ENCODE results near the gene SMIM8. TPM values are rescaled to one million over a fixed set of nuclear protein-coding genes. Genes with fewer than 3 reads are reported as not detected.

Gene SMIM8
- total and polyA plus RNA-seq, 12 donors = 4.3 to 17.7 (median 9.1) TPM

DNA sequence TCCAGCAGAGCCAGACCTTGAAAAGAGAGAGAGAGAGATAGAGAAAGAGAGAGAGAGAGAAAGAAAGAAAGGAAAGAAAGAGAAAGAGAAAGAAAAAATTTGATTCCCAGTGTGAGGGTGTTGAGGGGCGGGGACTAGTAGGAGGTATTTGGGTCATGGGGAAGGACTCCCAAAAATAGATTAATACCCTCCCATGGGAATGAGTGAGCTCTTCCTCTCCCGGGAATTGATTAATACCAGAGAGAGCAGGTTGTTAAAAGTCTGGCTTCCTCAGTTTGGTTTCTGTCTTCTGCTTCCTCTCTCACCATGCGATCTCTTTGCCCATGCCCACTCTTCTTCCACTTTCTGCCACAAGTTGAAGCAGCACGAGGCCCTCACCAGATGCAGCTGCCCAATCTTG, 56.6 kb downstream of the SMIM8 start:
- H3K9me3 ChIP-seq (replicated peaks in 1 of 3) = no peaks in the 10 kb centered on the region
- no peaks in the 10 kb centered on the region for H3K27me3 ChIP-seq
- no peaks in the 10 kb centered on the region for H3K36me3 ChIP-seq (replicated peaks in 1 of 2)
- DNase-seq = peak in 1 of 7 donors; percentile 14
- no peaks in the 10 kb centered on the region for H3K4me1 ChIP-seq (replicated peaks in 1 of 2)
- intact Hi-C loops (cut with DNase I) = no loop called here
- TF ChIP-seq, protein P1, sequence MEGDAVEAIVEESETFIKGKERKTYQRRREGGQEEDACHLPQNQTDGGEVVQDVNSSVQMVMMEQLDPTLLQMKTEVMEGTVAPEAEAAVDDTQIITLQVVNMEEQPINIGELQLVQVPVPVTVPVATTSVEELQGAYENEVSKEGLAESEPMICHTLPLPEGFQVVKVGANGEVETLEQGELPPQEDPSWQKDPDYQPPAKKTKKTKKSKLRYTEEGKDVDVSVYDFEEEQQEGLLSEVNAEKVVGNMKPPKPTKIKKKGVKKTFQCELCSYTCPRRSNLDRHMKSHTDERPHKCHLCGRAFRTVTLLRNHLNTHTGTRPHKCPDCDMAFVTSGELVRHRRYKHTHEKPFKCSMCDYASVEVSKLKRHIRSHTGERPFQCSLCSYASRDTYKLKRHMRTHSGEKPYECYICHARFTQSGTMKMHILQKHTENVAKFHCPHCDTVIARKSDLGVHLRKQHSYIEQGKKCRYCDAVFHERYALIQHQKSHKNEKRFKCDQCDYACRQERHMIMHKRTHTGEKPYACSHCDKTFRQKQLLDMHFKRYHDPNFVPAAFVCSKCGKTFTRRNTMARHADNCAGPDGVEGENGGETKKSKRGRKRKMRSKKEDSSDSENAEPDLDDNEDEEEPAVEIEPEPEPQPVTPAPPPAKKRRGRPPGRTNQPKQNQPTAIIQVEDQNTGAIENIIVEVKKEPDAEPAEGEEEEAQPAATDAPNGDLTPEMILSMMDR (IDR thresholded peaks at IDR 0.05) = no peak
- TF ChIP-seq POLR2A (IDR thresholded peaks at IDR 0.05) = no peak
- H3K27ac ChIP-seq = no peak overlapping the region
- 55 to 68% (median 62%) methylated on average over 4 of the region's 4 CpGs for WGBS, 4 donors
- peak overlapping the region in 1 of 4 donors; percentile 17 for H3K4me3 ChIP-seq

DNA sequence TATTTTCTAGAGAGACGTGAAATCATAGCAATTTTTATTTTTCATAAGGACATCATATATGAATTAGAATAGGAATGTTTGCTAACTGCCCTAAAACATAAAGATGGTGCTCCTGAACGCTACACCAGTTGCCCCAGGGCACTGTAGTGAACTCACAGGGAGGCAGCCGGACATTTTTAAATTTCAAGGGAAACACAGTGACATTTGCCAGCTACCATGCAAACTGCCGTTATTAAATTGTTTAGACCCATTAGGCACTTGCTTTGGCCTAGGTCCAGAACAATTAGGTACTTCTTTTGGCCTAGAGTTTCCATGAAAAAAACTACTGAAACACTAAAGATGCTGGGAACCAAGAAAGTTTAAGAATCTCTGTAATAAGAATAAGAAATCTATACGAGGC, 60.5 kb downstream of the SMIM8 start:
- Histone ChIP-seq H3K36me3 (replicated peaks in 1 of 2) (no peaks in the 10 kb centered on the region), H3K27ac (no peak overlapping the region), H3K27me3 (no peaks in the 10 kb centered on the region), H3K4me1 (replicated peaks in 1 of 2) (no peaks in the 10 kb centered on the region), H3K4me3 (no peak overlapping the region), H3K9me3 (replicated peaks in 1 of 3) (no peaks in the 10 kb centered on the region)
- no peak for TF ChIP-seq POLR2A (IDR thresholded peaks at IDR 0.05)
- TF ChIP-seq, protein P1 (IDR thresholded peaks at IDR 0.05) = no peak
- peak in 1 of 7 donors; percentile 57 for DNase-seq
- 84 to 96% (median 91%) methylated on average over 5 of the region's 5 CpGs for WGBS, 4 donors
- intact Hi-C loops (cut with DNase I) = no loop called here

DNA sequence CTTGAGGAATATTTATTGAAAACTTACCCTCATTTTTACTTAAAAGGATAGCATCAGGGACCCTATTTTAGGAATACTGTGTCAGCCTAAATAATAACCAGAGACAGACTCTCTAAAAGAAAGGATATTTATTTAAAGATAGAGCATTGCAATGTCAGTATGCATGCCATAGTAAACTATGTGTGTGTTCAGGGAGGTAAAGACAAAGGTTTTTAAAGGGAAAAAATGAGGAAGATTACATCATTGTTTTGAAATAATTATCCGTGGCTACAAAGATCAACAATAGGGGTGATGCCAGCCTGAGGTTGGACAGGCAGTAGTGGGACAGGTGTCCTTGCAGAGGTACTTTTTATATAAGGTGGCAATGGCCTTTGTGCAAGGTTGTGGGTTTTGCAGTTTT, 61.6 kb downstream of the SMIM8 start:
- no peaks in the 10 kb centered on the region for H3K27me3 ChIP-seq
- no peak overlapping the region for H3K4me3 ChIP-seq
- WGBS, 4 donors = 36 to 44% (median 43%) methylated on average over 1 of the region's 1 CpG
- H3K9me3 ChIP-seq (replicated peaks in 1 of 3) = no peaks in the 10 kb centered on the region
- intact Hi-C loops (cut with DNase I) = no loop called here
- no peak for TF ChIP-seq POLR2A (IDR thresholded peaks at IDR 0.05)
- TF ChIP-seq, protein P1 (IDR thresholded peaks at IDR 0.05) = no peak
- H3K36me3 ChIP-seq (replicated peaks in 1 of 2) = no peaks in the 10 kb centered on the region
- H3K27ac ChIP-seq = no peak overlapping the region
- no peak for DNase-seq
- no peaks in the 10 kb centered on the region for H3K4me1 ChIP-seq (replicated peaks in 1 of 2)

DNA sequence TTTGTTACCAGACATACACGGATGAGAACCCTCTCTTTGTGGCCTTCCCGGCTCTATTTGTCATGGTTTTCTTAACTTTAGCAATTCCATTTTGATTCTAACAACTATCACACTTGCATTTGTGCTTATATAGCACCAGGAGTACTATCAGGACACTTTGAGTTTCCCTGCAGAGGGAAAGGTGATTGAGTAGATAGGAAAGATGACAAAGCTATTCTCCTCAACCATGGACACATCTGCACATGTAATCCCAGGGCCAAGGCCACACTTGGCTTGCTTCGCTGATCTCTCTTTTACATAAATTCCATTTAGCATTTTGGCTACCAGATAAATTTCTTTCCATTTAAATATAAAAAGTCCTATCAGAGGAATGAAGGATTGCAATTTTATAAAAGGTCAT, 62.1 kb downstream of the SMIM8 start:
- Histone ChIP-seq H3K27ac (no peak overlapping the region), H3K4me1 (replicated peaks in 1 of 2) (no peaks in the 10 kb centered on the region), H3K9me3 (replicated peaks in 1 of 3) (no peaks in the 10 kb centered on the region), H3K36me3 (replicated peaks in 1 of 2) (no peaks in the 10 kb centered on the region), H3K4me3 (no peak overlapping the region), H3K27me3 (no peaks in the 10 kb centered on the region)
- intact Hi-C loops (cut with DNase I) = no loop called here
- TF ChIP-seq POLR2A (IDR thresholded peaks at IDR 0.05) = no peak
- TF ChIP-seq, protein P1 (IDR thresholded peaks at IDR 0.05) = no peak
- peak in 2 of 7 donors; percentile 16 to 19 for DNase-seq
- 57 to 70% (median 63%) methylated on average over 3 of the region's 3 CpGs for WGBS, 4 donors

Data from adrenal gland (tissue), 12 donors.